H1 (cell line): ENCODE measurements around the gene EFR3B. TPM values are rescaled to one million over a fixed set of nuclear protein-coding genes. Genes with fewer than 3 reads are reported as not detected.
"Not testable (repeated sequence)": the region's sequence is repeated elsewhere in the genome, so short reads cannot be mapped to it uniquely, and the experiment has no call there.

Source experiments
- CTCF ChIA-PET: fragments of 300-600 bp; sonication (Branson Sonifier 250); formaldehyde crosslinking; loops from one replicate; lab custom pipeline; 2021; ENCODE audit not compliant: partially characterized antibody; lab: Charles Lee
- POLR2A ChIA-PET: fragments of 300-600 bp; sonication (Branson Sonifier 250); formaldehyde crosslinking; loops from one replicate; lab custom pipeline; 2021; ENCODE audit warnings: inconsistent platforms; ENCODE audit not compliant: partially characterized antibody; lab: Charles Lee
- DNase-seq, 2 experiments: peaks; one replicate each; pipeline versions ENCODE4 v3.0.0 to v3.0.0-alpha.2; 2010 to 2022; ENCODE audit warnings: low spot score in 2 of 2, low read depth in 1 of 2, mixed read lengths in 1 of 2
- FAIRE-seq: peaks from 2 replicates; lab custom pipeline; 2011; peaks lifted over from hg19 to GRCh38; lab: Jason Lieb, UNC
- H2AFZ ChIP-seq: 2 replicates; pipeline ENCODE4 v1.8.1; 2012; ENCODE audit warnings: low read length, inconsistent platforms
- H2AK5ac ChIP-seq: 2 replicates; pipeline ENCODE4 v1.6.1; 2013; ENCODE audit warnings: low read depth, low read length
- H2BK120ac ChIP-seq: replicated peaks from 2 replicates; pipeline ENCODE3; 2013; ENCODE audit warnings: low read depth, low read length, inconsistent platforms
- H2BK12ac ChIP-seq: 2 replicates; pipeline ENCODE4 v1.6.1; 2013; ENCODE audit warnings: low read depth, low read length
- H2BK15ac ChIP-seq: 2 replicates; pipeline ENCODE4 v1.6.1; 2013; ENCODE audit warnings: low read length
- H2BK20ac ChIP-seq: 2 replicates; pipeline ENCODE4 v1.6.1; 2013; ENCODE audit warnings: low read length
- H2BK5ac ChIP-seq: 2 replicates; pipeline ENCODE4 v1.6.1; 2013; ENCODE audit warnings: low read depth, low read length
- H3K14ac ChIP-seq: 2 replicates; pipeline ENCODE4 v1.6.1; 2013; ENCODE audit warnings: inconsistent platforms; ENCODE audit not compliant: insufficient read length
- H3K18ac ChIP-seq: 2 replicates; pipeline ENCODE4 v1.6.1; 2013; ENCODE audit warnings: low read length; ENCODE audit errors: extremely low read depth
- H3K23ac ChIP-seq: 2 replicates; pipeline ENCODE4 v1.6.1; 2013; ENCODE audit warnings: inconsistent platforms; ENCODE audit not compliant: insufficient read length
- H3K23me2 ChIP-seq: 2 replicates; pipeline ENCODE4 v1.6.1; 2013; ENCODE audit warnings: low read depth, low read length
- H3K27ac ChIP-seq: 2 replicates; pipeline ENCODE4 v1.6.1; 2011; ENCODE audit warnings: low read depth, low read length, inconsistent platforms
- H3K27me3 ChIP-seq, 4 experiments: replicated peaks in 1 of 4; 1 replicate in 1 of 4; 2 replicates in 3 of 4; pipeline versions ENCODE4 v1.6.1 to v1.8.1; 2011 to 2013; ENCODE audit warnings: low read length in 3 of 4, mild to moderate bottlenecking in 3 of 4, inconsistent platforms in 2 of 4, mixed read lengths in 2 of 4, moderate library complexity in 1 of 4; ENCODE audit not compliant: control insufficient read depth in 3 of 4, insufficient read depth in 3 of 4; ENCODE audit errors: extremely low read depth in 1 of 4
- H3K36me3 ChIP-seq, 4 experiments: 2 replicates each; pipeline versions ENCODE4 v1.6.1 to v1.8.1; 2011 to 2013; ENCODE audit warnings: mild to moderate bottlenecking in 4 of 4, low read length in 3 of 4, moderate library complexity in 2 of 4, control low read depth in 1 of 4, inconsistent platforms in 1 of 4; ENCODE audit not compliant: insufficient read depth in 4 of 4, control insufficient read depth in 2 of 4
- H3K4ac ChIP-seq: replicated peaks from 2 replicates; pipeline ENCODE3; 2013; ENCODE audit warnings: low read length, low read depth, mixed read lengths, inconsistent platforms; ENCODE audit not compliant: insufficient read length
- H3K4me1 ChIP-seq, 4 experiments: replicated peaks in 1 of 4; 1 replicate in 1 of 4; 2 replicates in 3 of 4; pipeline versions ENCODE4 v1.6.1 to v1.8.1; 2011 to 2013; ENCODE audit warnings: low read length in 3 of 4, inconsistent platforms in 2 of 4, mixed read lengths in 1 of 4; ENCODE audit not compliant: insufficient read depth in 4 of 4, control insufficient read depth in 3 of 4
- H3K4me2 ChIP-seq, 2 experiments: 2 replicates each; pipeline versions ENCODE4 v1.6.1 to v1.8.1; 2011 to 2013; ENCODE audit warnings: low read depth in 2 of 2, low read length in 2 of 2, control low read depth in 1 of 2, inconsistent platforms in 1 of 2, mild to moderate bottlenecking in 1 of 2; ENCODE audit not compliant: insufficient read depth in 1 of 2
- H3K4me3 ChIP-seq, 4 experiments: fragments of 200-600, 300-600 bp in 1 of 4; sonication (generic), shearing (Covaris generic), sonication (Bioruptor Twin) in 1 of 4; 2 replicates each; pipeline versions ENCODE4 v1.5.1 to v1.8.1; 2011 to 2016; ENCODE audit warnings: low read length in 4 of 4, low read depth in 3 of 4, control low read depth in 2 of 4, inconsistent platforms in 2 of 4, mild to moderate bottlenecking in 2 of 4, mixed read lengths in 1 of 4, moderate library complexity in 1 of 4; ENCODE audit not compliant: insufficient read depth in 2 of 4; ENCODE audit errors: extremely low read depth in 1 of 4
- H3K56ac ChIP-seq: replicated peaks from 2 replicates; pipeline ENCODE3; 2013; ENCODE audit warnings: low read depth, mild to moderate bottlenecking, mixed read lengths, low read length, inconsistent platforms; ENCODE audit not compliant: insufficient read length
- H3K79me1 ChIP-seq: 2 replicates; pipeline ENCODE4 v1.6.1; 2013; ENCODE audit warnings: low read depth, low read length, control low read depth
- H3K79me2 ChIP-seq, 2 experiments: 2 replicates each; pipeline versions ENCODE4 v1.6.1 to v1.8.1; 2012 to 2013; ENCODE audit warnings: low read length in 2 of 2, mild to moderate bottlenecking in 2 of 2, inconsistent platforms in 1 of 2; ENCODE audit not compliant: insufficient read depth in 2 of 2, control insufficient read depth in 1 of 2
- H3K9ac ChIP-seq, 4 experiments: replicated peaks in 1 of 4; 1 replicate in 1 of 4; 2 replicates in 3 of 4; pipeline versions ENCODE4 v1.6.1 to v1.8.1; 2011 to 2013; ENCODE audit warnings: low read depth in 3 of 4, low read length in 3 of 4, control low read depth in 2 of 4, mild to moderate bottlenecking in 2 of 4, moderate library complexity in 2 of 4, inconsistent platforms in 1 of 4; ENCODE audit errors: extremely low read depth in 1 of 4
- H3K9me3 ChIP-seq, 2 experiments: 2 replicates each; pipeline versions ENCODE4 v1.6.1 to v1.8.1; 2012 to 2013; ENCODE audit warnings: mild to moderate bottlenecking in 2 of 2, moderate library complexity in 2 of 2, control low read depth in 1 of 2, inconsistent platforms in 1 of 2, low read depth in 1 of 2, low read length in 1 of 2, mixed read lengths in 1 of 2; ENCODE audit not compliant: insufficient read depth in 2 of 2
- H4K20me1 ChIP-seq, 2 experiments: replicated peaks in 1 of 2; 2 replicates each; pipeline versions ENCODE3 to v1.8.1; 2011 to 2013; ENCODE audit warnings: inconsistent platforms in 2 of 2, low read length in 2 of 2, mild to moderate bottlenecking in 1 of 2; ENCODE audit not compliant: insufficient read depth in 2 of 2, control insufficient read depth in 1 of 2
- H4K5ac ChIP-seq: 2 replicates; pipeline ENCODE4 v1.6.1; 2013; ENCODE audit warnings: low read length, low read depth, mixed read lengths, inconsistent platforms; ENCODE audit not compliant: insufficient read length
- H4K8ac ChIP-seq: 2 replicates; pipeline ENCODE4 v1.8.0; 2013; ENCODE audit warnings: mild to moderate bottlenecking, moderate library complexity, low read length, inconsistent platforms; ENCODE audit not compliant: insufficient read depth; ENCODE audit errors: extremely low read depth
- H4K91ac ChIP-seq: replicated peaks from 2 replicates; pipeline ENCODE3; 2013; ENCODE audit warnings: low read length, mixed read lengths, inconsistent platforms; ENCODE audit not compliant: insufficient read length
- WGBS, 2 experiments: shearing (Covaris generic) in 1 of 2; methylation state at CpG; one replicate each; pipeline versions ENCODE4 v1.1.6 to v1.1.7; 2013 to 2015; ENCODE audit warnings: low lambda C conversion rate in 2 of 2, mixed read lengths in 2 of 2, inconsistent platforms in 1 of 2, low coverage in 1 of 2, missing lambda C conversion rate in 1 of 2; ENCODE audit not compliant: insufficient replicate concordance in 2 of 2, insufficient coverage in 1 of 2, insufficient read length in 1 of 2; ENCODE audit errors: extremely low coverage in 1 of 2, missing lambda C conversion rate in 1 of 2; 5-methylcytosine and 5-hydroxymethylcytosine counted together
- polyA plus RNA-seq, 7 experiments: library from polyadenylated mRNA; depleted of rRNA in 3 of 7; stranded (reverse) in 5 of 7; unstranded in 2 of 7; fragments of >200 nt in 5 of 7; fragments of 200-250 nt in 2 of 7; gene quantifications; 1 replicate in 5 of 7; 2 replicates in 1 of 7; 4 replicates in 1 of 7; pipeline versions ENCODE4 v1.2.1 to v1.2.3, GENCODE V29; 2011 to 2013; ENCODE audit warnings: missing spikeins in 2 of 7, mixed read lengths in 2 of 7
- total RNA-seq: library from RNA; stranded (reverse); fragmentation: NEBNext Ultra II Directional; extraction: Animal tissue kit (Norgen Biotek cat#: 25700); gene quantifications from 2 replicates; pipeline ENCODE4 v1.2.1, GENCODE V29; 2021

EFR3B gene
- total and polyA plus RNA-seq, 2 of the 8 experiments (the other 6 are each of a cell fraction or from before 2014, with no cell fraction given): 3.4 to 9.6 TPM

DNA sequence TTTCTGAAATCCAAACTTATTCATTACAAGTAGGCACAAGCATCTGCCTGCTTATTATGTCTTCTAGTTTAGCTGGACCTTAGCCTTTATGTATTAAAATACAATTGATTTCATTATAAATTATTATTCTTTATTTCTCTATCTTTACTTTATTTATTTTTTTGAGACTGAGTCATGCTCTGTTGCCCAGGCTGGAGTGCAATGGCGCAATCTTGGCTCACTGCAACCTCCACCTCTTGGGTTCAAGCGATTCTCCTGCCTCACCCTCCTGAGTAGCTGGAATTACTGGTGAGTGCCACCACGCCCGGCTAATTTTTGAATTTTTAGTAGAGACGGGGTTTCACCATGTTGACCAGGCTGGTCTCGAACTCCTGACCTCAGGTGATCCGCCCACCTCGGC lies 42.8 kb upstream of the EFR3B start:
- H4K8ac ChIP-seq, H3K56ac ChIP-seq, H4K91ac ChIP-seq, H3K36me3 ChIP-seq, H4K5ac ChIP-seq, H2BK5ac ChIP-seq, H3K18ac ChIP-seq, POLR2A ChIA-PET, H3K9ac ChIP-seq, H3K4me1 ChIP-seq, H3K23ac ChIP-seq, H2BK120ac ChIP-seq, H3K14ac ChIP-seq, H3K4me2 ChIP-seq, H4K20me1 ChIP-seq, H2AK5ac ChIP-seq, H2BK15ac ChIP-seq, H3K79me1 ChIP-seq, H3K27ac ChIP-seq, H3K9me3 ChIP-seq, H3K27me3 ChIP-seq, H3K23me2 ChIP-seq, H2BK20ac ChIP-seq, H3K4ac ChIP-seq, H2BK12ac ChIP-seq, H3K4me3 ChIP-seq, FAIRE-seq, CTCF ChIA-PET, H2AFZ ChIP-seq, H3K79me2 ChIP-seq, DNase-seq: not testable (repeated sequence)
- 78% methylated on average over 8 of the region's 8 CpGs; no CpG with 5 or more reads in 1 of the 2 experiments for WGBS, 2 experiments
